ENCODE results near the gene SHISA2. TPM values are rescaled to one million over a fixed set of nuclear protein-coding genes. Genes with fewer than 3 reads are reported as not detected.

The SHISA2 gene
- total RNA-seq, 1 experiment from 2014 or later: not detected

- Histone ChIP-seq H4K20me1 (ENCODE audit: insufficient read depth) (no peaks in the 10 kb centered on the region), H3K27ac (no peak overlapping the region), H3K79me2 (ENCODE audit: low read depth) (no peaks in the 10 kb centered on the region), H3K4me3 (no peak overlapping the region), H3K27me3 (ENCODE audit: insufficient read depth, low read depth) (peaks cover 55% of the 10 kb centered on the region), H2AFZ (no peak overlapping the region), H3K4me1 (replicated peaks; ENCODE audit: insufficient read depth) (no peaks in the 10 kb centered on the region), H3K9me2 (ENCODE audit: insufficient read depth) (no peaks in the 10 kb centered on the region; the same call in 1 of the 2 replicates), H3F3A (ENCODE audit: insufficient read depth, low read depth) (no peaks in the 10 kb centered on the region), H3K9me3 (ENCODE audit: insufficient read depth, low read depth) (no peaks in the 10 kb centered on the region), H3K4me2 (no peak overlapping the region), H3K36me3 (ENCODE audit: low read depth) (no peaks in the 10 kb centered on the region)
- ChIA-PET CTCF (no interaction called here), POLR2A (ENCODE audit: unreplicated experiment) (no interaction called here)
- no peak for TF ChIP-seq CTCF (conservative IDR thresholded peaks at IDR 0.05)
- no peak for DNase-seq
- intact Hi-C loops (cut with micrococcal nuclease; ENCODE audit: unreplicated experiment): no loop called here
- BruUV-seq (replicated peaks): no TSS peak
Measured at GRCh38 chr13:26010487-26011207, 41.2 kb downstream of the SHISA2 start.

- Histone ChIP-seq H3K27me3 (ENCODE audit: insufficient read depth, low read depth) (peaks cover 26% of the 10 kb centered on the region), H3K4me2 (no peak overlapping the region), H3K4me3 (no peak overlapping the region), H3K36me3 (ENCODE audit: low read depth) (no peaks in the 10 kb centered on the region), H3K9me2 (ENCODE audit: insufficient read depth) (no peaks in the 10 kb centered on the region; the same call in 1 of the 2 replicates), H3K79me2 (ENCODE audit: low read depth) (no peaks in the 10 kb centered on the region), H3K27ac (no peak overlapping the region), H3K9me3 (ENCODE audit: insufficient read depth, low read depth) (no peaks in the 10 kb centered on the region; the same call in 1 of the 2 replicates), H3F3A (ENCODE audit: insufficient read depth, low read depth) (no peaks in the 10 kb centered on the region), H4K20me1 (ENCODE audit: insufficient read depth) (no peaks in the 10 kb centered on the region), H3K4me1 (replicated peaks; ENCODE audit: insufficient read depth) (no peaks in the 10 kb centered on the region), H2AFZ (no peak overlapping the region)
- ChIA-PET POLR2A (ENCODE audit: unreplicated experiment) (no interaction called here), CTCF (no interaction called here)
- intact Hi-C loops (cut with micrococcal nuclease; ENCODE audit: unreplicated experiment): no loop called here
- TF ChIP-seq EZH2 (IDR thresholded peaks at IDR 0.05; ENCODE audit: low read depth): no peak
- TF ChIP-seq CTCF (conservative IDR thresholded peaks at IDR 0.05): no peak
- BruUV-seq (replicated peaks): no TSS peak
- no peak for DNase-seq
Measured at GRCh38 chr13:26007261-26008125, 44.3 kb downstream of the SHISA2 start.

Other genes starting within 250 kb of the SHISA2 start
- 19.2 and 30.3 TPM in 2 replicates for gene RNF6, start 170.3 kb upstream of the SHISA2 start, total RNA-seq (2021)
- 14.8 and 16.8 TPM in 2 replicates for gene CDK8, start 202.1 kb upstream of the SHISA2 start, total RNA-seq (2021)

Data from PC-9 (cell line).